ENCODE measurements around the gene DLGAP1. TPM values are rescaled to one million over a fixed set of nuclear protein-coding genes. Genes with fewer than 3 reads are reported as not detected.

DLGAP1 gene
- total and polyA plus RNA-seq, 4 donors, result 0.54 to 11.8 (median 3.1) TPM

GRCh38 chr18:3683483-3683882, 771.6 kb downstream of the DLGAP1 start:
- H3K4me3 ChIP-seq, result no peak overlapping the region
- H3K36me3 ChIP-seq (ENCODE audit: control insufficient read depth in 4 of 4, insufficient read depth in 4 of 4, low read length in 4 of 4), result no peaks in the 10 kb centered on the region
- no peak overlapping the region for H3K9ac ChIP-seq (ENCODE audit: insufficient read depth in 1 of 2, low read length in 2 of 2)
- ATAC-seq (ENCODE audit: insufficient read depth, low FRiP score) (no peak), DNase-seq (no peak)
- no peak overlapping the region for H3K27ac ChIP-seq (ENCODE audit: low read depth in 1 of 2, low read length in 1 of 2)
- H3K27me3 ChIP-seq (ENCODE audit: control insufficient read depth in 3 of 3, insufficient read depth in 3 of 3, low read length in 2 of 3), result no peaks in the 10 kb centered on the region
- 66 to 68% methylated on average over 3 of the region's 3 CpGs for WGBS, 2 donors
- peaks cover 0 to 1% (median 0%) of the 10 kb centered on the region in 5 donors for H3K4me1 ChIP-seq (ENCODE audit: control insufficient read depth in 5 of 5, insufficient read depth in 5 of 5, low read length in 5 of 5)
- TF ChIP-seq CTCF (IDR thresholded peaks at IDR 0.05; ENCODE audit: control extremely low read depth, extremely low read depth), result no peak
- H3K9me3 ChIP-seq (ENCODE audit: control insufficient read depth in 4 of 4, insufficient read depth in 3 of 4, low read length in 3 of 4), result peaks cover 0 to 4% (median 0%) of the 10 kb centered on the region in 4 donors

GRCh38 chr18:3682061-3682460, 773.0 kb downstream of the DLGAP1 start:
- no peaks in the 10 kb centered on the region for H3K27me3 ChIP-seq (ENCODE audit: control insufficient read depth in 3 of 3, insufficient read depth in 3 of 3, low read length in 2 of 3)
- peaks cover 0 to 4% (median 0%) of the 10 kb centered on the region in 4 donors for H3K9me3 ChIP-seq (ENCODE audit: control insufficient read depth in 4 of 4, insufficient read depth in 3 of 4, low read length in 3 of 4)
- DNase-seq (no peak), ATAC-seq (ENCODE audit: insufficient read depth, low FRiP score) (no peak)
- H3K4me3 ChIP-seq, result no peak overlapping the region
- TF ChIP-seq CTCF (IDR thresholded peaks at IDR 0.05; ENCODE audit: control extremely low read depth, extremely low read depth), result no peak
- H3K9ac ChIP-seq (ENCODE audit: insufficient read depth in 1 of 2, low read length in 2 of 2), result no peak overlapping the region
- WGBS, 2 donors, result 97 to 98% methylated on average over 3 of the region's 3 CpGs
- no peaks in the 10 kb centered on the region for H3K4me1 ChIP-seq (ENCODE audit: control insufficient read depth in 5 of 5, insufficient read depth in 5 of 5, low read length in 5 of 5)
- H3K27ac ChIP-seq (ENCODE audit: low read depth in 1 of 2, low read length in 1 of 2), result no peak overlapping the region
- H3K36me3 ChIP-seq (ENCODE audit: control insufficient read depth in 4 of 4, insufficient read depth in 4 of 4, low read length in 4 of 4), result no peaks in the 10 kb centered on the region

- H3K36me3 ChIP-seq (ENCODE audit: control insufficient read depth in 4 of 4, insufficient read depth in 4 of 4, low read length in 4 of 4), result no peaks in the 10 kb centered on the region
- no peak overlapping the region for H3K4me3 ChIP-seq
- WGBS, 2 donors, result 80% methylated on average over 5 of the region's 5 CpGs
- TF ChIP-seq CTCF (IDR thresholded peaks at IDR 0.05; ENCODE audit: control extremely low read depth, extremely low read depth), result no peak
- H3K4me1 ChIP-seq (ENCODE audit: control insufficient read depth in 5 of 5, insufficient read depth in 5 of 5, low read length in 5 of 5), result no peaks in the 10 kb centered on the region
- no peak overlapping the region for H3K9ac ChIP-seq (ENCODE audit: insufficient read depth in 1 of 2, low read length in 2 of 2)
- no peak overlapping the region for H3K27ac ChIP-seq (ENCODE audit: low read depth in 1 of 2, low read length in 1 of 2)
- no peak for DNase-seq
- H3K9me3 ChIP-seq (ENCODE audit: control insufficient read depth in 4 of 4, insufficient read depth in 3 of 4, low read length in 3 of 4), result no peaks in the 10 kb centered on the region
- no peaks in the 10 kb centered on the region for H3K27me3 ChIP-seq (ENCODE audit: control insufficient read depth in 3 of 3, insufficient read depth in 3 of 3, low read length in 2 of 3)
- ATAC-seq (ENCODE audit: insufficient read depth, low FRiP score), result no peak
These were observed 775.9 kb downstream of the DLGAP1 start for GRCh38 chr18:3679241-3679640.

- no peaks in the 10 kb centered on the region for H3K9me3 ChIP-seq (ENCODE audit: control insufficient read depth in 4 of 4, insufficient read depth in 3 of 4, low read length in 3 of 4)
- 96 to 97% methylated on average over 8 of the region's 8 CpGs for WGBS, 2 donors
- no peaks in the 10 kb centered on the region for H3K36me3 ChIP-seq (ENCODE audit: control insufficient read depth in 4 of 4, insufficient read depth in 4 of 4, low read length in 4 of 4)
- peaks cover 0 to 9% (median 0%) of the 10 kb centered on the region in 5 donors for H3K4me1 ChIP-seq (ENCODE audit: control insufficient read depth in 5 of 5, insufficient read depth in 5 of 5, low read length in 5 of 5)
- no peak overlapping the region for H3K27ac ChIP-seq (ENCODE audit: low read depth in 1 of 2, low read length in 1 of 2)
- no peaks in the 10 kb centered on the region for H3K27me3 ChIP-seq (ENCODE audit: control insufficient read depth in 3 of 3, insufficient read depth in 3 of 3, low read length in 2 of 3)
- TF ChIP-seq CTCF (IDR thresholded peaks at IDR 0.05; ENCODE audit: control extremely low read depth, extremely low read depth), result no peak
- ATAC-seq (ENCODE audit: insufficient read depth, low FRiP score) (no peak), DNase-seq (no peak)
- H3K9ac ChIP-seq (ENCODE audit: insufficient read depth in 1 of 2, low read length in 2 of 2), result no peak overlapping the region
- no peak overlapping the region for H3K4me3 ChIP-seq
These were observed 779.1 kb downstream of the DLGAP1 start for GRCh38 chr18:3675994-3676393.

Measured in lung (tissue), 12 donors.